Retina (tissue), 1 donor: ENCODE data around the gene SEC61B.

ENCODE experiments used
- DNase-seq: peaks from one replicate; pipeline ENCODE4 v3.0.0-alpha.2; 2016

The SEC61B gene

DNA sequence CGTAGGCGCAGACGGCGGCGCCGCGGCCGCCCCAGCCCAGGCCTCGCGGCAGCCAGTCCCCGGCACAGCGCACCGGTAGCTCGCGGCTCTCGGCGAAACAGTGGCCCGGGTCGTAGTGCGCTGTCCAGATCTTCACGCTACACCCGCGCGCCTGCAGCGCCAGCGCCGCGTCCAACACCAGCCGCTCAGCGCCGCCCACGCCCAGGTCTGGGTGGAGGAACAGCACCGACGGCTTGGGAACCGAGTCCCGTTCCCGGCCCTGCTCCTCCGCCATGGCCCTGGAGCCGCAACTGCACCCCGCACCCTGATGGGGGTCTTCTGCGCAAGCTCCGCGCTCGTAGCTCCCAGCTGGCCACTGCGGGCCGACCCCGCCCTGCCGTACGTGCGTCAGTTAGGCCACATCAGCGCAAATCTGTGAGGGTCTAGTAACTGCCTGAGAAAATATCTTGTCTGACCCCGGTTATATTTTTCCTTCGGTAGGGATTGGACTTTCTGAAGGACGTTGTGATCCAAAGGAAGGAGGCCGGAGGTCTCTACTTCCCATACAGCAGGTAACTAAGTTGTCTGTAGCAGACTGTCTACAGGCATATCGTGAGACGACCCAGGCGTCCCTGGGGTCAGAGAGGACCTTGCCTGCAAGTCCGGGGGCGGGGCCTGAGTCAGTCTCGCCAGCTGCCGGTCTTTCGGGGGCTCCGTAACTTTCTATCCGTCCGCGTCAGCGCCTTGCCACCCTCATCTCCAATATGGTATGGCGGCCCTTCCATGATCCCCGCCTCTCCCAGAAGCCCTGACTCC, at the start of gene SEC61B, which contains the start of gene ALG2:
Gene SEC61B, plus strand, starts transcription at position 662 of the 795 bp plus-strand sequence. Its CDS starts 82 bp downstream, at position 744.
Gene ALG2, minus strand, starts transcription at position 322 of the 795 bp plus-strand sequence. Its CDS starts 48 bp downstream, at position 274.
- DNase-seq: peak; percentile 99

DNA sequence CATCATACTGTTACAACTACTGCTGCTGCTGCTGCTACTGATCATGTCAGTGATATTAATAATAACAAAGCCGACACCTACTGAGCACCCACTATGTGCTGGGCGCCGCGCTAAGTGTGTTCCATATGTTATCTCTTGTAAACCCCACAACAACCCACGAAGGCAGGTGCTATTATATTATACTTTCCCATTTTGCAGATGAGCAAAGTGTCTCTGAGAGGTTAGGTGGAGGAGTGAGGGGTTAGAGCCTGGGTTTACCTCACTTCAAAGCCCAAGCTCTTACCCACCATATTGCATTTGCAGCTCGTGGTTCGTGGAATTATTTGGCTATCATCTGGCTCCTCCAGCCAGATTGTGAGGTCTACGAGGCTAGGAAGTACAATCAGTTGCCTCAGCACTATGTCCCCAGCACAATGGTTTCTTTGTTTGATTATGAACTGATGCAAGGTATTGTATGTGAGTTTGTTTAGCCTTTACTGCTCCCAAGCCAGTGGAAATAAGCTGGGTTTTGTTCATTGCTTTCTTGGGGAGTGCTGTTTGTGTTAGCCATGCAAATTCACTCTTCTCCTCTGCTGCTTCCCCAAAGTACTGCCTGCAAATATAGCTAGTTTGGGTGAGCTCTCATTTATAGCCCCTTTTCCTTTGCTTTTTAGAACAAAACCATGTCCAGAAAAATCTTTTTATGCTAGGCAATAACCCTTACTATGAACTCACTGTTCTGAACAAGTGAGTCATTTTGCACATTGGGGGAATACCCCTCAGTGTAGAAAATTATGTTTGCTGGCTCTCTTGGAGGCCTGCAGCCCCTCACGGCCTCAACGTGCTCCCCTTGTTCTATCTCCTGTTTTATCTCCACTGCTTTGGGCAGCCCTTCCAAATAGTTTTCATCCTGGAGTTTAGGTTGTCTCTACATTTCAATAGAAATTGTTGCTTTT, 48.2 kb upstream of the SEC61B start:
- DNase-seq: no peak

DNA sequence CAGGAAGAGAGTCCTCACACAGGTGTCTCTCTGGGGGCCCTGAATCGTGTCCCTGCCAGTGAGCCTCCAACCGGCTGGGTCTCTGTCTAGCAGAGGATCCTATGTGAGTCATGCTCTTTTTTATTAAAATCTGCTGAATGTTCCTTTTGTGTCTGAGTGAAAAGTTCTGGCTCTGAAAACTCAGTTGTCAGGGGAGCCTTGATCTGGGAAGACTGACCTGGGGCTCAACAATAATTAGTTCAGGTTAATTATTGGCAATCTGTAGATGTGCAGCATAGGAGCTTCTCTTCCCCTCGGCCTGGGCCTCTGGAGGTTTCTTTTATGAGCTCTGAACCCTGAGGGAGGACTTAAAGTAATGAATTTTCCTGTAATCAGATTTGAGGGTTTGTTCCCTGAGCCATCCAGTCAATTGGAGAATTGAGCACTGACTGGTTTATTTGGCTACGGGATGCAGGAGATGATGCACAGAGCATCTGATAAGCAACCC, 45.5 kb upstream of the SEC61B start:
- DNase-seq: no peak

DNA sequence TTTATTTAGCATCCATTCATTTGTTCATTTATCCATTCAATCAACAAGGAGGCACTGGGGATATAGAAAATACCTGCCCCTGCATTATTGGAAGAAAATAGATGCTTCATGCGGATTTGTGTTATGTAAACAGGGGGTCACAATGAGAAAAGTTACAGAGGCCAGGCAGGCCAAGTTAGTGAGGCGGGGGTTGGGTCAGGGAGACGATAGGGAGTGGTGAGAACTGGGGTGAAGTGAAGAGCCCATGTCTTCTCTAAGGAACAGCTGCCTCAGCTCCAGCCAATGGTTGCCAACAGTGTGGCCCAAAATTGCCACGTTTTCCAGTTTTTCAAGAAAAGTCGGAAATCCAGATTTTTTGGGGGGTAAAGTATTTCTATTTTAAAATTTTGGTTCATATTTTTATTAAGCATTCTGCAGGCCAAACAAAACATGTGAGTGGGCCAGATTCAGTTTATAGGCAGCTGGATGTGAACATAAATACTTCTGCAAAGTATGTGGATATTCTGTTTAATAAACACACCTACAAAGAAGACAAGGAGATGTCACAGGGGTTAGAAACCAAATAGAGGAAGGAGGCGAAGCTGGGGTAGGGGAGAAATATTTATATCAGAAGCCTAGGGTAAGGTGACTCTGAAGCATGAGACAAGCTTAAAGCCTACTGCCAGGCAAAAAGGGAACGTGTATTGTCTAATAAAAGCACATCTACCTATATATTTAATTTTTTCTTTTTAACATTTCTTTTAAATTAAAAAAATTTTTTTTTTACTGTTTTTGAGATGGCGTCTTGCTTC, 44.3 kb upstream of the SEC61B start:
- no peak for DNase-seq

DNA sequence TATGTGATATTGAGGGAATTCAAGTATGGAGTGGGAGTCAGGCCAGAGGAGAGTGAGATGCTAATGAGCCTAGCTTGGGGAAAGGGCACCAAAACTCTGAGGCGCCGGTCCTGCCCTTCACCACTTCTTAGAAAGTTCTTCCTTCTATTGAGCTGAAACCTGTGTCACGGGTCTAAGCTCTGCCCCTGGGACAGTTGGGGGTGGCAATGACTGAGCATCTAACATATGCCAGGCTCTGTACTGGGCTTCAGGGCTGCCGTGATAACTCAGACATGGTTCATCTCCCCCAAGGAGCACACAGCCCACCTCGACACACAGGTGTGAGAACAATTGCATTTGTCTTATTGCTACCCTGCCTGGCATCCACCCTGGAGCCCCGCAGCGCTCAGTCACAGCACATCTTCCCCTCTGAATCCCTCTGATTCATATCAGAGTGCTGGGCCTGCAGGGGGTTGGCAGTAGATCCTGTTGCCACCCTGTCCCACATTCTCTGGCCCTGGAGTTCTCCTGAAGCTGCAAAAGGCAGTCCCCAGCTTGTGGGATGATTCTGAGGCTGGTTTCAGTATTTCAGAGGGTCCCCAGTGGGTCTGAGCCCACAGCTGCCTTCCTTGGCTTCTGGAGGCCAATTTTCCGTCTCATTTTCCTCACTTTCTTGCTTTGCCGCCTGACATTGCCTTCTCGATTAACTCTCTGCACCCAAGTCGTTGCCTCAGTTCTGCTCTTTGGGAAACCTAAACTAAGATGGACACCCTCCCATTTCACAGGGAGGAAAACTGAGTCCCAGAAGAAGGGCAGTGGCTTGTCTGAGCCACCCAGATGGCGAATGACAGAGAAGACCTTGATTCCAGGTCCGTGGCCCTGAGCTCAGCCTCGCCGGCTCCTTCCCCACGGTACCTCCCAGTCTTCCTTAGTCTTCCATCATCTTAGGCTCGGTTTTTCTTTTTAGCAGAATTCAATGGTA, 42.9 kb upstream of the SEC61B start:
- no peak for DNase-seq

DNA sequence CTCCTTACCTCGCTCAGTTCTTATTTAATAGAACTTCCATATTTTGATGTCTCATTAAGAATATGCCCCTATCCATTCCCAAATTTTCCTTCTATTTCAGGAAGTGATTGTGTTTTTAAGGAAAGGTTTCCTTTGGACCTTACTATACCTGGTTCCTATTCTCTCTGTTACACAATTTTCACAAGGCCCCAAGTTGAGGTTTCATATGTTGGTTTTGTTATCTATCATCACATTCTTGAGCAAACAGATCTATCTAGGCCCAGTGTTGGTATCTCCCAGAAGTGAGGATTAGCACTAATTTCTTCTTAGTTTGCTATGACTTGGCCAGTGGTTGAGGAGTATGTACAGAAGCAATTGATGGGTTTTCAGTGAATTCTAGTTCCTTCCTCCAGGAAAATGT, 41.9 kb upstream of the SEC61B start:
- no peak for DNase-seq

DNA sequence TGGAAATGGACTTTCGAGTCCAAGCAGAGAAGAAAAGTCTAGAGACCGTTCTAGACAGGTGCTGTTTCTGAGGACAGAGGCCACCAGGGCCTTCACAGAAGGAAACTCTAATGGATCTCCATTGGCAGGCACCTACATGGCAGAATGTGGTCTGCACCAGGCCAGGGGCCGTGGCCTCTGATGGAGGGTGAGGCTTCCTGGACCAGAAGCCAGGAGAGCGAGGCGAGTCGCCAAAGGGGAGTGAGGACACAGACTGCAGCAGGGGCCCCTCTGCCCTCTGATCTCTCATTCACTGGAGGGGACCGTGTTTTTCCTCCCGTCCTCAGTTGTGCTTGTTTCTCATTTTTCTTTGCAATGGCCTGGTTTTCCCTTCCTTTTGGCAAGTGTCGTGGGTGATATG, 41.4 kb upstream of the SEC61B start:
- no peak for DNase-seq

DNA sequence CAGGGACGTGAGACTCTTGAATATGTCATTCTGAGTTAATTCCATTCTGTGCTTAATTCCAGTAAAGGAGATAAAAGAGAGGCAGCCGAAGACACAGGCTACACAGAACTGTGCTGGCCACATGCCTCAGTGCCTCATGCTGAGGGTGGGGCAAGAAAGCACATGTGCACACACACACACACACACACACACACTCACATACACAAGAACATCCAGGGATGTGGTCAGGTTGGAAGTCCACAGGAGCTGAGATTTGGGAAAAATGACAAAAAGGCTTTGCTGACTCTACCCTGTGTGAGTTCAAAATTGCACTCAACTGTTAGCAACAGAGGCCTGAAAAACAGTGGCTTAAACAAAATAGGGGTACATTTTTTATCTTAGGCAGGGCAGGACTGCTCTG, 40.9 kb upstream of the SEC61B start:
- DNase-seq: no peak

DNA sequence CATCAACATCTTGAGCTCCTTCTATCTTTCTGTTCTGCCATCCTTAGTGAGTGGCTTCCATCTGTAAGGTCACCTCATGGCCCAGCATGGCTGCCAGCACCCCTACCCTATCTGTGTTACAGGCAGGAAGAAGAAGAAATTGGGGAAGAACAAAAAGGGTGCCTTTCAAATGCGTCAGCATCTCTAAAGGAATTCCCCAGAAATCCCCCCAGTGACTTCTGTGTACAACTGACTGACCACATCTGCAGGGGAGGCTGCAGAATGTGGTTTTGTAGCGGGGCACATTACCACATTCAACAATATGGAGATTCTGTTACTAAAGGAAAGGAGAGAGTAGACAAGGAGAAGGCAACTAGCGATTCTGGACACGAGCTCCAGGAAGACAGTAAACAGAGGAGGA, 40.5 kb upstream of the SEC61B start:
- no peak for DNase-seq

DNA sequence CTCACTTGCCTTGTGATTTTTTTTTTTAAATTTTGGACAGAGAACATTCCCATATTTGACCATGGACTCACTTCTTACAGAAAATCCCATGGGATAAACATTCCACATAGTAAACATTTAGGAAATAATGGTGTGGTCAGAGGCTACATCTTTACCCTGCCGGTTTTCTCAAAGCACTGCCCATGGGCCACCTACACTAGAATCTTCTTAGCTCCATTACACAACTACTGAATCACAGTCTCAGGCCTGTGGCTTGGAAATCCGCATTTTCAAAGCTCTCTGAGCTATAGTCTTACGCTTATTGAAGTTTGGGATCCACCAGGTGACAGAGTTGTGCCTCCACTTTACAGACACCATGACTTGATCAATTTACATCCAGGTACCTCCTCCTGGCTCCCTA, 39.7 kb upstream of the SEC61B start:
- no peak for DNase-seq

DNA sequence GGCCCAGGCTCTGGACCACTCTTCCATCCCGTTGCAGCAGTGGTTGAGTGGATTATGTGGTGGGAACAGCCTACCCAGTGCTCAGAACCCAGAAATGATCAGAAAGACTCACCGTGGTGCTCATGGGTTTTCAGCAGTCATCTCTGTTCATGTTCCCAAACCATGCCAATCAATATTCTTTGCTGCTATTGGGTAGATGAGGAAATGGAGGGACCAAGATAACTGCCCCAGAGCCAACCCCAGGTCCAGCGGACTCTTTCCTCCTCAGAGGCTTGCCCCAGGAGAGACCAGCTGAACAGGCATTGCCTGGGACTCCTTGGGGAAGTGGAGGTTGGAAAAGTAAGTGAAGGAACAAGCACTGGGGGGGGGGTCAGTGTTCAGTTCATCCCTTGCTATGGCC, 38.5 kb upstream of the SEC61B start:
- no peak for DNase-seq

DNA sequence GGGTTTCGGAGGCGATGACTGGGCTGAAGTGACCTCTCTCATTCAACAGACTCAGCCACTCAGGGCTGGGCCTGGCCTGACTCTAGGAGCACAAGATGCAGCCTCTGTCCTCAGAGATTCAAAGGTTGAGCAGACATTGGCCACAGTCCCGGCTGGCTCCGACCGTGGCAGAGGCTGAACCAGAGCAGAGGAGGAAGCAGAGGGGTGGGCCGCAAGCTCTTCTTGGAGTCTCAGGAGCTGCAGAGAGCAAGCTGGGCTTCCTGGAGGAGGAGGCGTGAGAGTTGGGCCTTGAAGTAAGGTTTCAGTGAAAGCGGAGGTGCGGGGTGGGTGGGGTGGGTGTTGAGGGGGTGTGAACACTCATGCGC, 38.0 kb upstream of the SEC61B start:
- no peak for DNase-seq

DNA sequence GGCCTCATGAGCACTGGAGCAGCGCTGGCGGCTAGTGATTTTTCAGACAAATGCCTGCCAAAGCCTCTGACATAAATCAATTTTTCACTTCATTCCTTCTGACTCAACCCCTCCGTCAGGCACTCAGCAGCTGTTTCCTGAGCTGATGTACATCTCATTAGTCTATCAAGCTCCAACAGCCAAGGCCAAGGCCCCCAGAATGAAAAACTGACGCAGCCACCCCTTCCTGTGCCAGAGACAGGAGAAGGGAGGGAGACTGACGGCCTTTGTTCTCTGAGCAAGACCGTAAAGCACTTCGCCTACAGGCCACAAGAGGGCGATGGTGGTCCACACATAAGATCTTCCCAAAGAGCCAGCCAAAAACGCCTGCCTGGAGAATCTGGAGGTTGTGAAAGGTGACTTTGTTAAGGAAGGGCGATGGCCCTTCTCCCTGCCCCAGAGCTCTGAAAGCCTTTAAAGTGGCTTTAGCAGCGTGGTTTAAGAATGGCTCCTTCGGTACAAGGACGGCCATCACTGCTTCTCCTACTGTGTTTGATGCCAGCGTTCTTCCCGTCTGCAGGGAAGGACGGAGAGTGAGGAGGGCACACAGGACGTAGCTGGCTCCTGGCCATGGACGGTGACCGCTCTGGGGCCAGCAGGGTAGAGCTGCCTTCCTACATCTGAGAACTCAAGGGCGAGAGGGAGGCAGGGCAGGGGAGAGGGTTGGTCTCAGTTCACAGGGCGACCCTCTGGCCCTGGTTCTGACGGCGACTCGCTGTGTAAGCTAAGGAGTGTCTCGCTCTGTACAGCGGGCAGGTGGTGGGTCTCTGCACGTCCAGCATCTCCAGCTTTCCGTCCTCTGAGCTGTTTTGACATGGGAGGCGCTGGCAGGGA, 37.4 kb upstream of the SEC61B start:
- peak; percentile 95 for DNase-seq

DNA sequence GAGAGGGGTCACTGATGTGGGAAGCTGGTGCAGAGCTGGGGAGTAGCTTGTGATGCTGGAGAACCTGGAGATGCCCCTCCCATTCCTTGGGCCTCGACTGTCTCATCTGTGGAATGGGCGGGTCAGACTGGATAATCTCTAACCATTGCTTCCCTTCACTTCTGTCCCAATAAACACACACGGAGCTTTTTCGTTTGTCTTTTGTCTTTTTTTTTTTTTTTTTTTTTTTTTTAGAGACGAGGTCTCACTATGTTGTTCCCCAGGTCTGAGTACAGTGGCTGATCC, 36.8 kb upstream of the SEC61B start:
- DNase-seq: no peak

DNA sequence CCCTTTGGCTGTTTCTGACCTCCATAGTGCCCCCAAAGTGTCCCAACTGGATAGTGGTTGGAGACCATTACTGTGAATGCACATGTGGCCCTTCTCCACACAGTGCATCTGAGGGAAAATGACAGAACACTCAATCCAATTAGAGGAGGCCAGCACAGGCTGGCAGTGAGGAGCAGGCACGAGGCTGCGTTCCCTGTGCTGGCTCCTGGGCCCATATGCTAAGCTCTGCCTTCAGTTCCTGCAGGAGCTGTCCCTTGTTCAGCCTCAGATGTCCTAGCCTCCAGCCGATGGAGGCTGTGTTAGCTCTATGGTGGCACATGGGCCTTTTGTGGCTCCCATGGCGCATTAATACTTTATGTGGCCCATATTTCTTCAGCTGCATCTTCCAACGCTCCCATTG, 36.1 kb upstream of the SEC61B start:
- DNase-seq: peak; percentile 39

DNA sequence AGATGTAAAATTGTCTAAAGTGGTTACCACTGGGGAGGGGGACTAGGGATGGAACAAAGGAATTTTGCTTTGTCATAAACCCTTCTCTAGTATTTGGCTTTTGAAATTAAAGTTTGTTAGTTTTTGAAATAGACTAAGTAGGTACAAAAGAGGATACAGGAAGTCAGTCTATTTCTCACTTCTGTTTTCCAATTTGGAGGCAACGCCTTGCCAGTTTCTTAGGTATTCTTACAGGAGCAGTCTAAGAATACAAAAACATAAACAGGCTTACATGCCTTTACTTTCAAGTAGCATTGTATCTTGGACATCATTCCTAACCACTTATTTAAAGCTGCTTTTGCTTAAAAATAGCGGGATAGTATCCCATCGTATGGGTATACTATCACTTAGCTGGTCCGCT, 34.8 kb upstream of the SEC61B start:
- no peak for DNase-seq

DNA sequence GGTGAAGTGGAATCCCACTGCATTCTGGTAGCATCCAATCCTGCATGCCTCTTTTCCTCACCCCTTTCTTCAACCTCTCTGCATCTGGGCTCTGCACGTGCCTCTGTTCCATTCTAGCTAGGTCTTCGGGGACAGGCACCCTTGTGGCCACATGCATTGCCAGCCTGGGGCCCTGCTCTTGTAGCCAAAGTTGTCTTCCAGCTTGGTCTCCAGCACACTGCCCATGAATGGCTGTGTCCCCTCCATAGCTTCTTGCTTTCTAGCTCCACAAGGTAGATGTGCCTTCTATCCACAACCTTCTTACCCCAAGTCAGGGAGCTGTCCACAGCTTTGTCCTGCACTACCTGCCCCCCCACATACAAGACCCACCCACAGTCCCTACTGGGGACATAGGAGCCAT, 32.9 kb upstream of the SEC61B start:
- no peak for DNase-seq

DNA sequence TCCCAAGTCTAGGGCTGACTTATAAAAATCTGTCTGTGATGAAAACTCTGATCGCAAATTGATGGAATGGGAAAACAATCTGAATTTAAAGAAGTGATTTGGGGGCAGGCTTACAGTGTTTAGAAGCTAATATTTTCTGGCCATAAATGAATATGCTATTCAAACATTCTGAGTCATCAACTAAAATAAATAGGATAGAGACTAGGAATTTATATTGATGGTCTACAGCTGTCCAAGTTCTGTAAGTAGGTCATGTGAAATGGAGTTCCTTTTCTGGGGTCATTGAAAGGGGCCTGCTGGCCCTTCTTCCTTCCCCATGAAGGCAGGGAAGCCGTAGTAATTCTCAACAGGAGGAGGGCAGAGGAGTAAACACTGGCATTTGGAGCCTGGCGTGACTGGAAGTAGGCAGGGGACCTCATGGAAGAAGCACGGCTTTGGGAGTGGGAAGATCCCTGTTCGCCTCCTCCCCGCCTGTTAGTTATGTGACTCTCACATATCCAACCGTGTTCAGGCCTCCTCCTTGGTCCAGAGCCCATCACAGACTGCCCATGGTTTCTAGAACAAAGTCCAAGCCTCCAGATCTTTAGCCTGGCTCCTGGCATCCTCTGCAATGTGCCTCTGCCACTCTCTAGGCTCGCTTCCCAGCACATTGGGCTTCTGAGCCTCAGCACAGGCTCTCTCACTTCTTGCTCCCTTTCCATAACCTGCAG, 32.0 kb upstream of the SEC61B start:
- DNase-seq: no peak

DNA sequence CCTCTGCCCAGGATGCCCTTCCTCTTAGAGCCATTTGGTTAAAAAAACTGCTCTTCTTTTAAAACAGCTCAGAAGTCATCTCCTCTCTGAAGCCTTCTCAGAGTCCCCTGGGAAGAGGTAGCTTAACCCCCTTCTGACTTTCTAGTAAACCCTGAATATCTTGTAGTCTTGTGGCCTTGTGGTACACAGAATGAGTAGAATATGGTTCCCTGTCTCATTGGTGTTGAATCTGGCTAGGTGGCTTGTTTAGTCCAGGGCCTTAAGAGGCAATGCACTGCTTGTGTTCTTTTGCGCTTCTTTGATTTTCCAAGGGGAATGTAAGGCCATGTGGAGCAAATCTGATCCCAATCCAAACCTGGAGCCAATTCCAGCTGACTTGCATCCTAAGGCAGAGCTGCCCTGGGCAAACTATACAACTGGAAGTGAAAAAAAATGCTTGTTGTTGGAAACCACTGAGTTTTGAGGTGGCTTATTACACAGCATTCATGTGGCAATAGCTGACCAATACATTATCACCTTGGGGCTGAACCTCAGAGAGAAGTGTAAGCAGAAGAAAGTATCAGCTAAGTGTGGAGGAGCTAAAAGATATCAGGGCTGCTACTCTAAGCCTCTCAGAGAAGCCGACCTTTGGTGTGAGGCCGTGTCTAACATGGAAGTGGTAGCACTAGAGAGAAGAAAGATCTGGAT, 31.3 kb upstream of the SEC61B start:
- DNase-seq: no peak
